Parathyroid adenoma (tissue), 2 donors: Measurements from ENCODE around the gene WSCD2.

Experiments used
- H2AFZ ChIP-seq: fragments of 300-600 bp; sonication (generic); one replicate; pipeline ENCODE4 v1.7.0; 2017; ENCODE audit warnings: antibody characterized with exemption, mild to moderate bottlenecking
- H3K27ac ChIP-seq: fragments of 300-600 bp; sonication (generic); one replicate; pipeline ENCODE4 v1.7.0; 2017
- H3K27me3 ChIP-seq: fragments of 300-600 bp; sonication (generic); one replicate; pipeline ENCODE4 v1.7.0; 2017; ENCODE audit warnings: low read length; ENCODE audit not compliant: control insufficient read depth, insufficient read depth
- H3K36me3 ChIP-seq: fragments of 300-600 bp; sonication (generic); one replicate; pipeline ENCODE4 v1.7.0; 2017; ENCODE audit warnings: low read length; ENCODE audit not compliant: control insufficient read depth, insufficient read depth
- H3K4me1 ChIP-seq: fragments of 300-600 bp; sonication (generic); one replicate; pipeline ENCODE4 v1.7.0; 2017; ENCODE audit warnings: control low read depth
- H3K4me2 ChIP-seq: fragments of 300-600 bp; sonication (generic); one replicate; pipeline ENCODE4 v1.7.0; 2017; ENCODE audit warnings: low read length
- H3K4me3 ChIP-seq: fragments of 300-600 bp; sonication (generic); one replicate; pipeline ENCODE4 v1.7.0; 2017; ENCODE audit warnings: low read depth, low read length
- H3K79me2 ChIP-seq: fragments of 300-600 bp; sonication (generic); one replicate; pipeline ENCODE4 v1.7.0; 2017; ENCODE audit warnings: control low read depth
- H3K9ac ChIP-seq: fragments of 300-600 bp; sonication (generic); one replicate; pipeline ENCODE4 v1.7.0; 2017; ENCODE audit warnings: mild to moderate bottlenecking
- H3K9me3 ChIP-seq: fragments of 300-600 bp; sonication (generic); one replicate; pipeline ENCODE4 v1.7.0; 2017; ENCODE audit warnings: low read length; ENCODE audit not compliant: control insufficient read depth
- CTCF ChIP-seq: fragments of 300-600 bp; sonication (generic); IDR thresholded peaks from one replicate; pipeline ENCODE4 v1.7.0; 2017; ENCODE audit warnings: antibody characterized with exemption, mild to moderate bottlenecking
- donor health status: primary hyperparathyroidism.

The WSCD2 gene

GRCh38 chr12:108296945-108297344, 167.9 kb downstream of the WSCD2 start:
- no peaks in the 10 kb centered on the region for H3K79me2 ChIP-seq
- no peak overlapping the region for H3K9ac ChIP-seq
- H3K36me3 ChIP-seq, result no peaks in the 10 kb centered on the region
- H2AFZ ChIP-seq, result no peak overlapping the region
- H3K4me3 ChIP-seq, result no peak overlapping the region
- no peaks in the 10 kb centered on the region for H3K27me3 ChIP-seq
- no peak for TF ChIP-seq CTCF
- no peaks in the 10 kb centered on the region for H3K9me3 ChIP-seq
- H3K4me2 ChIP-seq, result no peak overlapping the region
- H3K27ac ChIP-seq, result no peak overlapping the region
- no peaks in the 10 kb centered on the region for H3K4me1 ChIP-seq

- H2AFZ ChIP-seq, result no peak overlapping the region
Observed at GRCh38 chr12:108297424-108297823, 168.3 kb downstream of the WSCD2 start.

GRCh38 chr12:108297895-108298760, 169.0 kb downstream of the WSCD2 start:
- Histone ChIP-seq H3K36me3 (no peaks in the 10 kb centered on the region), H3K9ac (no peak overlapping the region), H3K27me3 (no peaks in the 10 kb centered on the region), H3K4me3 (no peak overlapping the region), H3K79me2 (no peaks in the 10 kb centered on the region), H3K4me2 (no peak overlapping the region), H2AFZ (no peak overlapping the region), H3K9me3 (no peaks in the 10 kb centered on the region), H3K4me1 (peaks cover 8% of the 10 kb centered on the region), H3K27ac (no peak overlapping the region)
- no peak for TF ChIP-seq CTCF

More at GRCh38 chr12:108297424-108297823, 168.3 kb downstream of the WSCD2 start:
- no peak overlapping the region for H3K4me2 ChIP-seq
- H3K4me3 ChIP-seq, result no peak overlapping the region
- H3K79me2 ChIP-seq, result no peaks in the 10 kb centered on the region
- no peak overlapping the region for H3K27ac ChIP-seq
- no peaks in the 10 kb centered on the region for H3K27me3 ChIP-seq
- no peak overlapping the region for H3K9ac ChIP-seq
- no peaks in the 10 kb centered on the region for H3K36me3 ChIP-seq
- TF ChIP-seq CTCF, result no peak
- H3K9me3 ChIP-seq, result no peaks in the 10 kb centered on the region
- peaks cover under 1% of the 10 kb centered on the region for H3K4me1 ChIP-seq

DNA sequence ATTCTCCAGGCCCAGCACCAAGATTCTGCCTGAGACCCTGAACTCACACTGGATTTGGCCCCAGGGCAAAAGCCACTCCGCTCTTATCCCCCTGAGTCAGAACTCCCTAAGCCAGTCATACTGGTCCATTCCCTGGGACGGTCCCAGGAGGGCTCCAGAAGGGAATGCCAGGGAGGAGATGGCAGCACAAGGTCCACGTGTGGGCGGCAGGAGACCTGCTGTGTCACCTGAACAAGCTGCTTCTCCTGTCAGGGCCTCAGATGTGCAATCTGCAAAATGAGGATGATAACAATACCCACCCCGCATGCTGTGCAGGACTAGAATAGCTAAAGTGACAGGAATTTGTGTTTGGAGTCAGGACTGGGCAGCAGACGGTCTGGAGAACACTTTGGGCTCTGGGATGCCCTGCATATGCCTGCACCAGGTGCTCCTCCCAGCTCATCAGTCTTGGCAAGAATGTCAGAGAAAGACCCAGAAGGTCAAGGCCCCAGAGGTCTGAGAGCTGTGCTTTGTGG, 169.7 kb downstream of the WSCD2 start:
- Histone ChIP-seq H3K4me2 (no peak overlapping the region), H3K79me2 (no peaks in the 10 kb centered on the region), H3K27ac (no peak overlapping the region), H3K4me3 (no peak overlapping the region), H3K36me3 (no peaks in the 10 kb centered on the region), H3K27me3 (no peaks in the 10 kb centered on the region), H3K9me3 (no peaks in the 10 kb centered on the region), H3K9ac (no peak overlapping the region), H3K4me1 (peaks cover 15% of the 10 kb centered on the region), H2AFZ (no peak overlapping the region)
- TF ChIP-seq CTCF, result no peak
